Transverse colon (tissue), 4 donors: Measurements from ENCODE around the gene LILRA5. TPM values are rescaled to one million over a fixed set of nuclear protein-coding genes. Genes with fewer than 3 reads are reported as not detected.
"Not testable (repeated sequence)": the region's sequence is repeated elsewhere in the genome, so short reads cannot be mapped to it uniquely, and the experiment has no call there.

Experiments used
- DNase-seq: peaks from one replicate; pipeline ENCODE4 v3.0.0-alpha.2; 2019
- H3K27ac ChIP-seq, 4 donors: fragments of 200-600 bp; sonication (generic); 2 replicates each; pipeline ENCODE4 v1.5.1; 2016 to 2018; ENCODE audit warnings: inconsistent platforms in 4 of 4
- H3K27me3 ChIP-seq: fragments of 200-600 bp; sonication (generic); 2 replicates; pipeline ENCODE4 v1.5.1; 2017; ENCODE audit warnings: inconsistent platforms
- H3K36me3 ChIP-seq, 4 donors: fragments of 200-600 bp; sonication (generic); 2 replicates each; pipeline ENCODE4 v1.5.1; 2017 to 2019; ENCODE audit warnings: inconsistent platforms in 4 of 4
- H3K4me1 ChIP-seq, 4 donors: fragments of 200-600 bp; sonication (generic); 2 replicates each; pipeline ENCODE4 v1.5.1; 2017 to 2020; ENCODE audit warnings: inconsistent platforms in 4 of 4
- H3K4me3 ChIP-seq, 4 donors: fragments of 200-600 bp; sonication (generic); 1 replicate in 1 of 4; 2 replicates in 3 of 4; pipeline versions ENCODE4 v1.5.1 to v1.6.1; 2017 to 2019; ENCODE audit warnings: inconsistent platforms in 4 of 4
- H3K9me3 ChIP-seq, 2 donors: fragments of 200-600 bp; sonication (generic); 2 replicates each; pipeline ENCODE4 v1.5.1; 2017 to 2019; ENCODE audit warnings: inconsistent platforms in 2 of 2
- CTCF ChIP-seq, 5 experiments: fragments of 200-600 bp in 3 of 5; fragments of 450-650 bp in 2 of 5; sonication (generic) in 3 of 5; IDR thresholded peaks; 1 replicate in 2 of 5; 2 replicates in 3 of 5; pipeline ENCODE4 v1.5.1; 2016 to 2017; ENCODE audit warnings: antibody characterized with exemption in 5 of 5, inconsistent platforms in 3 of 5, mild to moderate bottlenecking in 2 of 5, moderate library complexity in 1 of 5
- EP300 ChIP-seq: sonication (generic); formaldehyde crosslinking; IDR thresholded peaks from one replicate; pipeline ENCODE4 v1.6.1; 2017; ENCODE audit warnings: antibody characterized with exemption, low read depth
- POLR2A ChIP-seq: fragments of 450-650 bp; IDR thresholded peaks from one replicate; pipeline ENCODE4 v1.6.1; 2016; ENCODE audit warnings: antibody characterized with exemption, mild to moderate bottlenecking, moderate library complexity
- POLR2AphosphoS5 ChIP-seq, 3 donors: sonication (generic); formaldehyde crosslinking; IDR thresholded peaks; one replicate each; pipeline ENCODE4 v1.6.1; 2016; ENCODE audit warnings: antibody characterized with exemption in 3 of 3
- WGBS, 2 donors: methylation state at CpG; one replicate each; pipeline ENCODE4 v1.1.5; 2018; ENCODE audit warnings: low coverage in 1 of 2; 5-methylcytosine and 5-hydroxymethylcytosine counted together
- in situ Hi-C, 4 donors: fragments of 200-750 bp; cut with MboI; loops; one replicate each; pipeline versions ENCODE4 v1.15.0 to v1.15.1; 2017; ENCODE audit warnings: low sequenced_read_pairs in 3 of 4, low pct_ligation_motif_present in 1 of 4, low pct_unique_long_range_greater_than_20kb in 1 of 4
- intact Hi-C: fragments of 100-400 bp; cut with DNase I; formaldehyde crosslinking; loops from one replicate; pipeline ENCODE4 v1.15.1; 2023; ENCODE audit warnings: low total_unique reads
- total RNA-seq, 4 donors: library from RNA; depleted of rRNA; stranded (reverse); fragments of >200 nt; gene quantifications; one replicate each; pipeline ENCODE4 v1.1.0, GENCODE V29; 2016

The LILRA5 gene
- total RNA-seq, 4 donors from 2014 or later: 1.6 TPM; not detected in 2

- no peak overlapping the region for H3K4me3 ChIP-seq
- H3K27ac ChIP-seq: no peak overlapping the region
- in situ Hi-C loops (no loop called here), intact Hi-C loops (no loop called here)
- no peak for DNase-seq
- 25 to 32% methylated on average over 3 of the region's 3 CpGs for WGBS, 2 donors
- no peak for TF ChIP-seq EP300
- no peak for TF ChIP-seq CTCF (IDR thresholded peaks at IDR 0.05)
- no peak for TF ChIP-seq POLR2AphosphoS5 (IDR thresholded peaks at IDR 0.05)
- no peak for TF ChIP-seq POLR2A
- no peaks in the 10 kb centered on the region for H3K4me1 ChIP-seq
- H3K9me3 ChIP-seq: no peaks in the 10 kb centered on the region
- H3K36me3 ChIP-seq: no peaks in the 10 kb centered on the region
- H3K27me3 ChIP-seq: peaks cover 5% of the 10 kb centered on the region
These were observed 39.1 kb downstream of the LILRA5 start for GRCh38 chr19:54273821-54274220.

- 47% methylated on average over 5 of the region's 5 CpGs; no CpG with 5 or more reads in 1 of the 2 donors for WGBS, 2 donors
- DNase-seq, H3K4me3 ChIP-seq, H3K27ac ChIP-seq, H3K36me3 ChIP-seq, H3K9me3 ChIP-seq, H3K4me1 ChIP-seq, H3K27me3 ChIP-seq, intact Hi-C loops, in situ Hi-C loops: not testable (repeated sequence)
These were observed 40.8 kb downstream of the LILRA5 start for GRCh38 chr19:54272181-54272580.

- intact Hi-C loops, H3K27me3 ChIP-seq, H3K9me3 ChIP-seq, in situ Hi-C loops, H3K4me1 ChIP-seq, DNase-seq, H3K4me3 ChIP-seq, H3K36me3 ChIP-seq, H3K27ac ChIP-seq: not testable (repeated sequence)
- 47 to 58% methylated on average over 4 of the region's 4 CpGs for WGBS, 2 donors
These were observed 41.4 kb downstream of the LILRA5 start for GRCh38 chr19:54271587-54271986.

- in situ Hi-C loops (no loop called here), intact Hi-C loops (no loop called here)
- Histone ChIP-seq H3K9me3 (no peaks in the 10 kb centered on the region), H3K4me1 (no peaks in the 10 kb centered on the region), H3K27me3 (peaks cover 5% of the 10 kb centered on the region), H3K36me3 (no peaks in the 10 kb centered on the region), H3K4me3 (no peak overlapping the region), H3K27ac (no peak overlapping the region)
- DNase-seq: peak; percentile 27
- TF ChIP-seq CTCF (IDR thresholded peaks at IDR 0.05) (no peak), POLR2AphosphoS5 (IDR thresholded peaks at IDR 0.05) (no peak), POLR2A (no peak), EP300 (no peak)
- 68% methylated on average over 8 of the region's 8 CpGs; no CpG with 5 or more reads in 1 of the 2 donors for WGBS, 2 donors
These were observed 41.9 kb downstream of the LILRA5 start for GRCh38 chr19:54271106-54271505.

GRCh38 chr19:54268936-54269335 is 44.0 kb downstream of the LILRA5 start:
- H3K27ac ChIP-seq: no peak overlapping the region
- H3K4me1 ChIP-seq: no peaks in the 10 kb centered on the region
- DNase-seq: no peak
- H3K36me3 ChIP-seq: no peaks in the 10 kb centered on the region
- no peaks in the 10 kb centered on the region for H3K9me3 ChIP-seq
- in situ Hi-C loops (no loop called here), intact Hi-C loops (no loop called here)
- H3K4me3 ChIP-seq: no peak overlapping the region
- WGBS, 2 donors: 41 to 71% methylated on average over 2 of the region's 2 CpGs
- H3K27me3 ChIP-seq: peaks cover 5% of the 10 kb centered on the region
- no peak for TF ChIP-seq EP300
- no peak for TF ChIP-seq POLR2AphosphoS5 (IDR thresholded peaks at IDR 0.05)
- no peak for TF ChIP-seq POLR2A
- TF ChIP-seq CTCF (IDR thresholded peaks at IDR 0.05): no peak
